Upper lobe of left lung (tissue), 4 donors: Measurements from ENCODE around the gene CSK.

Source experiments
- EP300 ChIP-seq, 4 donors: sonication (generic); formaldehyde crosslinking; IDR thresholded peaks; one replicate each; pipeline ENCODE4 v1.5.1; 2017; ENCODE audit warnings: antibody characterized with exemption in 4 of 4, control low read depth in 2 of 4
- TF ChIP-seq, protein P1 (sequence below), 6 experiments: fragments of 450-650 bp in 4 of 6; fragments of 200-600 bp in 2 of 6; sonication (generic) in 2 of 6; IDR thresholded peaks; one replicate each; pipeline ENCODE4 v1.5.1; 2016 to 2019; ENCODE audit warnings: antibody characterized with exemption in 6 of 6

DNA sequence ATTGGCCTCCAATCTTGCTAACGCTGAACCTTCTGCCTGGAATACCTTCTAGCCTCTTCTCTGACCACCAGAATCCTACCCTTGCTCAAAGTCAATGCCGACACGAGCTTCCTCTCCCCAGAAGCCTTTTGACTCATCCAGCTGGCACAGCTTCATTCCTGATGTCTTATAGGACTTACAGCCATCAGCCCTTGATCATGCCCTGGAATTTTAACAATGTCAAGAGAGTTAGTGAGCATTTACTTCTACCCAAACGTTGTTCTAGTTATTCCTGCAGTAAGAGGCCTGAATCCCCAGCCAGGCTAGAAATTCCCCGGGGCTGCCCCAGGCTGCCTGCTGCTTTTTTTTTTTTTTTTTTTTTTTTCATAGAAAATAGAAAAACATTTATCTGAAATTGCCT is 29.3 kb upstream of the CSK start:
- TF ChIP-seq EP300 (IDR thresholded peaks at IDR 0.05) = no peak
- TF ChIP-seq, protein P1, sequence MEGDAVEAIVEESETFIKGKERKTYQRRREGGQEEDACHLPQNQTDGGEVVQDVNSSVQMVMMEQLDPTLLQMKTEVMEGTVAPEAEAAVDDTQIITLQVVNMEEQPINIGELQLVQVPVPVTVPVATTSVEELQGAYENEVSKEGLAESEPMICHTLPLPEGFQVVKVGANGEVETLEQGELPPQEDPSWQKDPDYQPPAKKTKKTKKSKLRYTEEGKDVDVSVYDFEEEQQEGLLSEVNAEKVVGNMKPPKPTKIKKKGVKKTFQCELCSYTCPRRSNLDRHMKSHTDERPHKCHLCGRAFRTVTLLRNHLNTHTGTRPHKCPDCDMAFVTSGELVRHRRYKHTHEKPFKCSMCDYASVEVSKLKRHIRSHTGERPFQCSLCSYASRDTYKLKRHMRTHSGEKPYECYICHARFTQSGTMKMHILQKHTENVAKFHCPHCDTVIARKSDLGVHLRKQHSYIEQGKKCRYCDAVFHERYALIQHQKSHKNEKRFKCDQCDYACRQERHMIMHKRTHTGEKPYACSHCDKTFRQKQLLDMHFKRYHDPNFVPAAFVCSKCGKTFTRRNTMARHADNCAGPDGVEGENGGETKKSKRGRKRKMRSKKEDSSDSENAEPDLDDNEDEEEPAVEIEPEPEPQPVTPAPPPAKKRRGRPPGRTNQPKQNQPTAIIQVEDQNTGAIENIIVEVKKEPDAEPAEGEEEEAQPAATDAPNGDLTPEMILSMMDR (IDR thresholded peaks at IDR 0.05) = no peak
